Measurements from ENCODE around the gene DPF3. TPM values are rescaled to one million over a fixed set of nuclear protein-coding genes. Genes with fewer than 3 reads are reported as not detected.

The DPF3 gene
- polyA plus RNA-seq, 1 experiment, result 15.8 TPM

DNA sequence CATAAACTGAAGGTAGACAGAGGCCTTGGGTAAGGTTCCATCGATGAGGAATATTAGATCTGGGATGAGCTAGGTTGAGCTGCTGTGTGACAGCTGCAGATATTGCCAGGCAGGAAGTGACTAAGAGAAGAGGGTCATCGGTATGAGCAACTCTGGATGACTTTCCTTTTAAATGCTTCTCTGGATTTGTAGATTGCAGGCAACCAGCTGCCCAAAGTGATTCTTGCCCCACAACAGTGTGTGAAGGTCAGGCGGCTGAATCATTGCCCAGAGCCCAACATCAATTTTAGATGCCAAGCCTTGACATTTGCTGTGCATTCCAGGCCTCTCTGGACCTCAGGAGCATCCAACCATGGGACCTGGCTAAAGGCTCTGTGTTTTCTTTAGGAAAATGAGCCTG is 255.9 kb downstream of the DPF3 start:
- ChIA-PET POLR2A (interaction anchor here (0.6 to 1.2 kb wide), 6 partner anchors 30 to 1177 kb away, joined by 3 to 7 read pairs (median 4); partner anchors contain the start of gene DPF3), CTCF (no interaction called here)
- Histone ChIP-seq H3K27me3 (ENCODE audit: control insufficient read depth, insufficient read depth, low read length) (no peaks in the 10 kb centered on the region), H3K9me3 (ENCODE audit: control insufficient read depth, insufficient read depth, low read length) (peaks cover 15% of the 10 kb centered on the region), H3K4me3 (ENCODE audit: low read depth, low read length) (no peak overlapping the region), H3K27ac (ENCODE audit: low read depth, low read length) (peak overlapping the region; percentile 84)
- TF ChIP-seq, protein P1, sequence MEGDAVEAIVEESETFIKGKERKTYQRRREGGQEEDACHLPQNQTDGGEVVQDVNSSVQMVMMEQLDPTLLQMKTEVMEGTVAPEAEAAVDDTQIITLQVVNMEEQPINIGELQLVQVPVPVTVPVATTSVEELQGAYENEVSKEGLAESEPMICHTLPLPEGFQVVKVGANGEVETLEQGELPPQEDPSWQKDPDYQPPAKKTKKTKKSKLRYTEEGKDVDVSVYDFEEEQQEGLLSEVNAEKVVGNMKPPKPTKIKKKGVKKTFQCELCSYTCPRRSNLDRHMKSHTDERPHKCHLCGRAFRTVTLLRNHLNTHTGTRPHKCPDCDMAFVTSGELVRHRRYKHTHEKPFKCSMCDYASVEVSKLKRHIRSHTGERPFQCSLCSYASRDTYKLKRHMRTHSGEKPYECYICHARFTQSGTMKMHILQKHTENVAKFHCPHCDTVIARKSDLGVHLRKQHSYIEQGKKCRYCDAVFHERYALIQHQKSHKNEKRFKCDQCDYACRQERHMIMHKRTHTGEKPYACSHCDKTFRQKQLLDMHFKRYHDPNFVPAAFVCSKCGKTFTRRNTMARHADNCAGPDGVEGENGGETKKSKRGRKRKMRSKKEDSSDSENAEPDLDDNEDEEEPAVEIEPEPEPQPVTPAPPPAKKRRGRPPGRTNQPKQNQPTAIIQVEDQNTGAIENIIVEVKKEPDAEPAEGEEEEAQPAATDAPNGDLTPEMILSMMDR (IDR thresholded peaks at IDR 0.05; ENCODE audit: low read depth, low read length), result no peak
- peak; percentile 81 for DNase-seq (ENCODE audit: low read depth, low spot score)

DNA sequence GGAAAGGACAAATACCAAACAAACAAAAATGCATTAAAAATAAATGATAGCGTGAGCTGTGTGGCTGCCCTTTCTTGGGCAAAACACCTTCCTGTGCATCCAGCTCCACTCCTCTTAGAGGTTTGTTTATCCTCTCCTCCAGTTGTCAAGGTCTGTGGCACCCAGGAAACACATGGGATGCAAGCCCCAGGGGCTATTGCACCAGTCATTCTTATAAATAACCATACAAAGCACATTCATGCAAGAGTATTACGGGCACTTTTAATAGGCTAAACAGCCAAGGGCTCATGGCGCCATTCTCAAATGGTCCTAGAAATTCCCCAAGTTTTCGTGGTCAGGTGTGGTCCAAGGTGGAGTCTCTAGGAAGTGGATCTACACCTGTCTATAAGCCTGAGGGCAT is 257.0 kb downstream of the DPF3 start:
- Histone ChIP-seq H3K27ac (ENCODE audit: low read depth, low read length) (peak overlapping the region; percentile 84), H3K9me3 (ENCODE audit: control insufficient read depth, insufficient read depth, low read length) (peaks cover 11% of the 10 kb centered on the region), H3K27me3 (ENCODE audit: control insufficient read depth, insufficient read depth, low read length) (no peaks in the 10 kb centered on the region), H3K4me3 (ENCODE audit: low read depth, low read length) (no peak overlapping the region)
- ChIA-PET CTCF (no interaction called here), POLR2A (no interaction called here)
- TF ChIP-seq, protein P1 (IDR thresholded peaks at IDR 0.05; ENCODE audit: low read depth, low read length), result no peak
- DNase-seq (ENCODE audit: low read depth, low spot score), result no peak

DNA sequence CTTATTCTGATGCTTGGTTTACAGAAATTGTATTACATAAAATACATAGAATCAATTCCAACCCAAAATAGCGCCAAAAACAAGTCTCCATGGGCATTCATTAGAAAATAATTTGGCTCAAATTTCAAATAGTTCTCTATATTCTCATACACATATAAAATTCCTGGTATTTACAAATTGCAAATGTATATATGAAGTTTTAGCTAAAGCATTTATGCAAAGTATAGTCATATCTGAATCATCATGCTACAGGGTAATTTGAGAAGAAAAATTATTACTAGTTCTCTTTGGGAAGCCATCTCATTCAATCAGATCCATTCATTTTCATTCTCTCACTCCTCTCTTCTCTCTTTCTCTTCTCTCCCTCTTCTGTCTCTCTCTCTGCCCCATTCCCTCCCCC is 257.8 kb downstream of the DPF3 start:
- CTCF ChIA-PET, result interaction anchor here (0.7 to 1.2 kb wide), 2 partner anchors 43 to 312 kb away, joined by 3 to 4 read pairs; no protein-coding TSS in a partner anchor
- Histone ChIP-seq H3K9me3 (ENCODE audit: control insufficient read depth, insufficient read depth, low read length) (peaks cover 7% of the 10 kb centered on the region), H3K27ac (ENCODE audit: low read depth, low read length) (peak overlapping the region; percentile 84), H3K27me3 (ENCODE audit: control insufficient read depth, insufficient read depth, low read length) (no peaks in the 10 kb centered on the region), H3K4me3 (ENCODE audit: low read depth, low read length) (no peak overlapping the region)
- POLR2A ChIA-PET, result interaction anchor here (0.5 to 1.0 kb wide), 2 partner anchors 28 to 138 kb away, joined by 3 to 5 read pairs; no protein-coding TSS in a partner anchor
- DNase-seq (ENCODE audit: low read depth, low spot score), result no peak
- TF ChIP-seq, protein P1 (IDR thresholded peaks at IDR 0.05; ENCODE audit: low read depth, low read length), result no peak

DNA sequence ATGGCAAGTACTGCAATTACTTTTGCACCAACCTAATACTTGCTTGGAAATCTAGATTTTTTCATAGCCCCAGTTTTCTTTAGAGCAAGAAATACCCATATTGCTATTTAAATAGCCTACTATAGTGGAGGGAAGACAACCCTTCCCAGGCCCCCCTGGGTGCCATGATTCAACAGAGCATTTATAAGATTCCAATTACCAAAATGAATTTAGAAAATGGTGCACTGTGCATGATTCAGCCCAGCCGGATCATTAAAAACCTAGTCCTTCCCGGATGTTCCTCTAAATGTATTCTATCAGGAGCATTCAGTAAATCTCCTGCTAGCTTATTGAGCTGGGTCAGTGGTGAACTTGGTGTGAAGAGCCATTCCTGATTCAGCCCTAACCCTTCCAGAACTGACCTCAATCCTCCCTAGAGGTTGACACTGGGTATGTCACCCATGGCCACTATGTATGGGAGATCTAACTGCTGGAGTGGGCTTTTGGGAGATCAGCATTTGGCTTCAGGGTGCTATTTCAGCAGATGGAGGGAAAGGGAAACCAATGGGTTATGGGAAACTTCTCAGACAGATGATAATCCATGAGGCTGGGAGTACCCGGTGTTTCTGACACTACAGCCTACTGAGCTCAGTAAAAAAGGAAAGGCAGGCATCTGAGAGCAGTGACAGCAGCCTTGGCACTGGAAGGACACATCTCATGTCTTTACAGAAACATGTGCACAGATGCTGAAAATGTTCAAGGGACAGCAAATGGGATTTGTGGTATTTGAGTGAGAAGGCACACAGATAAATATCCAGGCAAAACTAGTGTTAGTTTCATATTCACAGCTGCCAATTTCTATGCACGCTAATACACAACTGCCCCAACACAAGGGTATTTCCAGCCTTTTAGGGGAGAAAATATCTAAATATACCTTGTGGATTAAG is 258.9 kb downstream of the DPF3 start:
- ChIA-PET CTCF (interaction anchor here (0.7 to 1.2 kb wide), 3 partner anchors 42 to 314 kb away, joined by 3 to 4 read pairs (median 3); no protein-coding TSS in a partner anchor), POLR2A (interaction anchor here (0.9 kb wide), 1 partner anchor 27 kb away, joined by 3 read pairs; no protein-coding TSS in a partner anchor)
- TF ChIP-seq, protein P1 (IDR thresholded peaks at IDR 0.05; ENCODE audit: low read depth, low read length), result no peak
- Histone ChIP-seq H3K27ac (ENCODE audit: low read depth, low read length) (peak overlapping the region; percentile 60), H3K4me3 (ENCODE audit: low read depth, low read length) (no peak overlapping the region), H3K27me3 (ENCODE audit: control insufficient read depth, insufficient read depth, low read length) (no peaks in the 10 kb centered on the region), H3K9me3 (ENCODE audit: control insufficient read depth, insufficient read depth, low read length) (peaks cover 9% of the 10 kb centered on the region)
- DNase-seq (ENCODE audit: low read depth, low spot score), result no peak

DNA sequence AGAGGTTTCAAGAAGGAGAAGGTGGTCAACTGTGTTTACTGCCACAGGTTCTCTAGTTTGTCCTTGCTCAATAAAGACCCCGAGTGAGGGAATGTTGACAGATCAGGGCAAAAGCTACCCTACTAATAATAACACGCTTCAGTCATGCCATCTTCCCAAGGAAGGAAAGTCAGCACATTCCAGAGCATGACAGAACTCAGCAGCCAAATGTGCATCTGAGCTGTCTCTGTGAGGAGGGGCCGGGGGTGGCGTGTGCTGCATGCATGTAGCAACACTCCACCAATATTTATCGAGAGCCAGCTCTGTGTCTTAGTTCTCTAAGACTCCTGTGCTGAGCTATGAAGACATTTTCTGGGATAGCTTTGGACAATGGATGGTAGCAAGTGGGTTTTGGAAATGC is 260.4 kb downstream of the DPF3 start:
- no peak for DNase-seq (ENCODE audit: low read depth, low spot score)
- peaks cover 3% of the 10 kb centered on the region; the same call in 1 of the 2 replicates for H3K9me3 ChIP-seq (ENCODE audit: control insufficient read depth, insufficient read depth, low read length)
- H3K27ac ChIP-seq (ENCODE audit: low read depth, low read length), result no peak overlapping the region
- ChIA-PET POLR2A (interaction anchor here (0.7 kb wide), 1 partner anchor 16 kb away, joined by 3 read pairs; no protein-coding TSS in a partner anchor), CTCF (interaction anchor here (0.9 to 1.1 kb wide), 4 partner anchors 14 to 315 kb away, joined by 3 read pairs; no protein-coding TSS in a partner anchor)
- H3K27me3 ChIP-seq (ENCODE audit: control insufficient read depth, insufficient read depth, low read length), result no peaks in the 10 kb centered on the region
- TF ChIP-seq, protein P1 (IDR thresholded peaks at IDR 0.05; ENCODE audit: low read depth, low read length), result no peak
- H3K4me3 ChIP-seq (ENCODE audit: low read depth, low read length), result no peak overlapping the region

Measured in AG04450 (cell line).